OCI-LY3 (cell line): ENCODE measurements around the gene HHIP.

Experiments
- EZH2phosphoT487 ChIP-seq: fragments of 200-600 bp; shearing (Covaris generic); IDR thresholded peaks from 2 replicates; pipeline ENCODE4 v1.6.1; 2018; ENCODE audit warnings: antibody characterized with exemption, mixed run types, low read depth
- TF ChIP-seq, protein P1 (sequence below): fragments of 200-600, 300-600 bp; sonication (generic); IDR thresholded peaks from 2 replicates; pipeline ENCODE4 v1.5.1; 2014; ENCODE audit warnings: antibody characterized with exemption, low read length, low read depth

DNA sequence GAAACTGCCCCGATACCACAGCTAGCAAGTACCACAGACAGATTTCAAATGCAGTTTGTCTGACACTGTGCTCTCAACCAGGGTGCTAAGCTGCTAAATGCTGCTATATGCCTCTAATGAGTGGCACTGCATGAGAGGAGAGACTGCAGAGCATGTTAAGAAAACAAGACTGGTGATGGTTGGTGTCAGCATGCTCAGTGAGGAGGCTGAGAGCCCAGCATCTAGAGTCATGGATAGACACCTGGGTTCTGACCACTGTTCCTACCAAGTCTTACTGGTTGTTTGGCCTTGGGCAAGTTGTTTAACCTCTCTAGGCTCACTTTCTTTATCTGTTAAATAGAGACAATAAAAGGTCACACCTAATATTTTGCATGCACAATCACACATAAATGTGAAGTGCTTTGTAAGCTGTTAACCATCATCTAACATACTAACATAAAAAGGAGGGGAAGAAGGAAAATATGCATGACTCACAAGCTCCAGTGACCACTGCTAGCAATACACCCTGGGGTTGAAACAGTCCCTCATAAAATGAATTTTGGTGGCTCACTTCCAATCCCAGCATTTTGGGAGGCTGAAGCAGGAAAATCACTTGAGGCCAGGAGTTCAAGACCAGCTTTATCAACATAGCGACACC is 20.7 kb downstream of the HHIP start:
- TF ChIP-seq EZH2phosphoT487: no peak
- TF ChIP-seq, protein P1, sequence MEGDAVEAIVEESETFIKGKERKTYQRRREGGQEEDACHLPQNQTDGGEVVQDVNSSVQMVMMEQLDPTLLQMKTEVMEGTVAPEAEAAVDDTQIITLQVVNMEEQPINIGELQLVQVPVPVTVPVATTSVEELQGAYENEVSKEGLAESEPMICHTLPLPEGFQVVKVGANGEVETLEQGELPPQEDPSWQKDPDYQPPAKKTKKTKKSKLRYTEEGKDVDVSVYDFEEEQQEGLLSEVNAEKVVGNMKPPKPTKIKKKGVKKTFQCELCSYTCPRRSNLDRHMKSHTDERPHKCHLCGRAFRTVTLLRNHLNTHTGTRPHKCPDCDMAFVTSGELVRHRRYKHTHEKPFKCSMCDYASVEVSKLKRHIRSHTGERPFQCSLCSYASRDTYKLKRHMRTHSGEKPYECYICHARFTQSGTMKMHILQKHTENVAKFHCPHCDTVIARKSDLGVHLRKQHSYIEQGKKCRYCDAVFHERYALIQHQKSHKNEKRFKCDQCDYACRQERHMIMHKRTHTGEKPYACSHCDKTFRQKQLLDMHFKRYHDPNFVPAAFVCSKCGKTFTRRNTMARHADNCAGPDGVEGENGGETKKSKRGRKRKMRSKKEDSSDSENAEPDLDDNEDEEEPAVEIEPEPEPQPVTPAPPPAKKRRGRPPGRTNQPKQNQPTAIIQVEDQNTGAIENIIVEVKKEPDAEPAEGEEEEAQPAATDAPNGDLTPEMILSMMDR: no peak
